ENCODE data around the gene FMO3. TPM values are rescaled to one million over a fixed set of nuclear protein-coding genes. Genes with fewer than 3 reads are reported as not detected.
A peak's percentile ranks its signal among the peaks of the same experiment; 100 is the strongest.

The FMO3 gene
- total and polyA plus RNA-seq, 2 of the 4 experiments (the other 2 are of a cell fraction): under 0.01 to 0.10 TPM

DNA sequence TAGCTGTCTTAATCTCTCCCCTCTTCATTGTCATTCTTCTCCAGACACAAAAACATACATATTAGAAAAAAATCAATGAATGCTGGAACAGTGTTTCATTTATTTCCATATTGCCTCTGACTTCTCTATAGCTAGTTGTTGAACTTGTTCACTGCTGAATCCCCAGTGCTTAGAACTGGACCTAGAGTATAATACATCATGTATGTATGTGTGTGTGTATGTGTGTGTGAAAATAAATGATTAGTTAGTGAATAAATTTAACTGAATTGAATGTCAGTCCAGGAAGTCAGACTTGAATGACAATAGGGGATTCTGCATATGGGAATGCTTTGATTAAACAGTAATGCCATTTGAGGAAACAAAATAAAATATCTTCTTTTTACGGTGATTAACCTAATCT lies 36.4 kb downstream of the FMO3 start:
- peaks cover 3% of the 10 kb centered on the region for H3K9me3 ChIP-seq (ENCODE audit: control insufficient read depth, insufficient read depth, low read length)
- dilution Hi-C loops (cut with HindIII; ENCODE audit: low sequenced_read_pairs, unreplicated experiment): no loop called here
- peak overlapping the region; percentile 53 for H2BK5ac ChIP-seq (ENCODE audit: low read depth, low read length, poor library complexity, severe bottlenecking)
- no peak overlapping the region; the same call in 1 of the 2 replicates for H4K91ac ChIP-seq (ENCODE audit: insufficient read depth, low read depth, low read length)
- no peak overlapping the region for H2AFZ ChIP-seq (replicated peaks; ENCODE audit: low read length, poor library complexity)
- H3K4ac ChIP-seq (ENCODE audit: low read depth, low read length): no peak overlapping the region
- no peak overlapping the region for H3K14ac ChIP-seq (replicated peaks; ENCODE audit: low read depth, low read length)
- no peak overlapping the region for H3K9ac ChIP-seq (ENCODE audit: low read depth, low read length)
- DNase-seq (no peak), ATAC-seq (ENCODE audit: low read depth) (peak; percentile 42)
- peaks cover 10% of the 10 kb centered on the region for H3K4me1 ChIP-seq (ENCODE audit: control insufficient read depth, insufficient read depth, low read length)
- no peaks in the 10 kb centered on the region for H3K79me1 ChIP-seq (ENCODE audit: low read depth in 1 of 2, low read length in 2 of 2)
- intact Hi-C loops (cut with micrococcal nuclease): no loop called here
- H3K36me3 ChIP-seq (ENCODE audit: control insufficient read depth, insufficient read depth, low read length): no peaks in the 10 kb centered on the region
- H3K56ac ChIP-seq (ENCODE audit: extremely low read depth, insufficient read depth, low read length): no peak overlapping the region
- in situ Hi-C loops (cut with MboI; ENCODE audit: low sequenced_read_pairs): no loop called here
- CTCF ChIA-PET: no interaction called here
- peak overlapping the region; percentile 98 for H4K5ac ChIP-seq (ENCODE audit: low read depth, low read length)
- no peaks in the 10 kb centered on the region for H4K20me1 ChIP-seq (ENCODE audit: insufficient read depth, low read length)
- H3K27me3 ChIP-seq (ENCODE audit: control insufficient read depth, insufficient read depth, low read length): no peaks in the 10 kb centered on the region
- peak overlapping the region; percentile 16; the same call in 1 of the 2 replicates for H3K4me2 ChIP-seq (ENCODE audit: low read depth, low read length)
- BruUV-seq (replicated peaks): no TSS peak
- peaks cover 8% of the 10 kb centered on the region; the same call in 1 of the 2 replicates for H3K9me1 ChIP-seq (ENCODE audit: insufficient read depth, low read length)
- H3K23ac ChIP-seq (ENCODE audit: low read depth, low read length): no peak overlapping the region
- WGBS, 2 experiments (ENCODE audit: extremely low coverage in 2 of 2, insufficient read length in 1 of 2): no CpG with 5 or more reads among the region's 1 CpG
- H4K8ac ChIP-seq (ENCODE audit: low read depth in 2 of 2, low read length in 2 of 2): peak overlapping the region in 1 of 2 experiments; percentile 9; a peak in 1 of 4 replicates
- TF ChIP-seq CTCF (conservative IDR thresholded peaks at IDR 0.05; ENCODE audit: low read depth, low read length) (no peak), SMC3 (IDR thresholded peaks at IDR 0.05; ENCODE audit: low read depth, low read length) (no peak), MAZ (IDR thresholded peaks at IDR 0.05; ENCODE audit: borderline replicate concordance, low read depth, low read length) (no peak), FOS (IDR thresholded peaks at IDR 0.05; ENCODE audit: low read depth, low read length) (no peak), USF2 (IDR thresholded peaks at IDR 0.05; ENCODE audit: low read depth, low read length) (no peak), BHLHE40 (IDR thresholded peaks at IDR 0.05; ENCODE audit: low read depth, low read length) (no peak)
- TF ChIP-seq, protein P1, sequence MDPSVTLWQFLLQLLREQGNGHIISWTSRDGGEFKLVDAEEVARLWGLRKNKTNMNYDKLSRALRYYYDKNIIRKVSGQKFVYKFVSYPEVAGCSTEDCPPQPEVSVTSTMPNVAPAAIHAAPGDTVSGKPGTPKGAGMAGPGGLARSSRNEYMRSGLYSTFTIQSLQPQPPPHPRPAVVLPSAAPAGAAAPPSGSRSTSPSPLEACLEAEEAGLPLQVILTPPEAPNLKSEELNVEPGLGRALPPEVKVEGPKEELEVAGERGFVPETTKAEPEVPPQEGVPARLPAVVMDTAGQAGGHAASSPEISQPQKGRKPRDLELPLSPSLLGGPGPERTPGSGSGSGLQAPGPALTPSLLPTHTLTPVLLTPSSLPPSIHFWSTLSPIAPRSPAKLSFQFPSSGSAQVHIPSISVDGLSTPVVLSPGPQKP (IDR thresholded peaks at IDR 0.05; ENCODE audit: borderline replicate concordance, low read depth, low read length): no peak
- no peak overlapping the region for H2BK20ac ChIP-seq (ENCODE audit: low read depth, low read length)
- 0 out of 3 replicates have a peak overlapping the region, but pooled peaks have one; percentile 40 for H2BK15ac ChIP-seq (ENCODE audit: low read depth, low read length)
- H3K18ac ChIP-seq (ENCODE audit: low read depth, low read length): peak overlapping the region; percentile 95
- peak overlapping the region; percentile 72; the same call in 1 of the 2 replicates for H3K27ac ChIP-seq (ENCODE audit: insufficient read depth, low read length)
- no peak overlapping the region for H3K4me3 ChIP-seq (ENCODE audit: insufficient read depth, low read depth, low read length)
- no peak overlapping the region for H2AK9ac ChIP-seq (replicated peaks; ENCODE audit: low read depth, low read length, poor library complexity)
- POLR2A ChIA-PET (ENCODE audit: unreplicated experiment): interaction anchor here (1.3 kb wide), 1 partner anchor 15 kb away, joined by 4 read pairs; no protein-coding TSS in a partner anchor
- H2BK120ac ChIP-seq (ENCODE audit: low read depth, low read length): 0 out of 2 replicates have a peak overlapping the region, but pooled peaks have one; percentile 58
- H2AK5ac ChIP-seq (ENCODE audit: low read depth, low read length): no peak overlapping the region
